AG09309 (cell line): ENCODE measurements around the gene HCN1.

Experiments
- DNase-seq: peaks from one replicate; pipeline ENCODE4 v3.0.0-alpha.2; 2010; ENCODE audit warnings: low read depth
- H3K4me3 ChIP-seq: 2 replicates; pipeline ENCODE4 v1.5.1; 2011; ENCODE audit warnings: mild to moderate bottlenecking, low read depth, low read length, moderate library complexity; ENCODE audit not compliant: control insufficient read depth
- CTCF ChIP-seq: IDR thresholded peaks from 2 replicates; pipeline ENCODE4 v1.5.1; 2011; ENCODE audit warnings: mild to moderate bottlenecking, low read depth, low read length, inconsistent platforms; ENCODE audit not compliant: insufficient read depth, control insufficient read depth; ENCODE audit errors: missing control alignments

HCN1 gene

GRCh38 chr5:45684118-45684517 is 12.1 kb downstream of the HCN1 start:
- H3K4me3 ChIP-seq = no peak overlapping the region
- TF ChIP-seq CTCF = no peak
- no peak for DNase-seq

- no peak for DNase-seq
- H3K4me3 ChIP-seq = no peak overlapping the region
- no peak for TF ChIP-seq CTCF
These were observed 15.2 kb downstream of the HCN1 start for GRCh38 chr5:45680950-45681349.

GRCh38 chr5:45677524-45677923 is 18.7 kb downstream of the HCN1 start:
- no peak for DNase-seq
- H3K4me3 ChIP-seq = no peak overlapping the region
- TF ChIP-seq CTCF = no peak

- TF ChIP-seq CTCF = no peak
- DNase-seq = no peak
- no peak overlapping the region for H3K4me3 ChIP-seq
These were observed 23.9 kb downstream of the HCN1 start for GRCh38 chr5:45672271-45672670.

GRCh38 chr5:45648744-45649143 is 47.4 kb downstream of the HCN1 start:
- DNase-seq = no peak
- no peak overlapping the region for H3K4me3 ChIP-seq
- TF ChIP-seq CTCF = no peak

- TF ChIP-seq CTCF = no peak
- DNase-seq = no peak
- no peak overlapping the region for H3K4me3 ChIP-seq
These were observed 53.1 kb downstream of the HCN1 start for GRCh38 chr5:45643056-45643455.

GRCh38 chr5:45642370-45642769 is 53.8 kb downstream of the HCN1 start:
- no peak for TF ChIP-seq CTCF

More at GRCh38 chr5:45642370-45642769, 53.8 kb downstream of the HCN1 start:
- H3K4me3 ChIP-seq = no peak overlapping the region
- no peak for DNase-seq
